ENCODE results near the gene ERO1A.
"Not testable (repeated sequence)": the region's sequence is repeated elsewhere in the genome, so short reads cannot be mapped to it uniquely, and the experiment has no call there.

The ERO1A gene

DNA sequence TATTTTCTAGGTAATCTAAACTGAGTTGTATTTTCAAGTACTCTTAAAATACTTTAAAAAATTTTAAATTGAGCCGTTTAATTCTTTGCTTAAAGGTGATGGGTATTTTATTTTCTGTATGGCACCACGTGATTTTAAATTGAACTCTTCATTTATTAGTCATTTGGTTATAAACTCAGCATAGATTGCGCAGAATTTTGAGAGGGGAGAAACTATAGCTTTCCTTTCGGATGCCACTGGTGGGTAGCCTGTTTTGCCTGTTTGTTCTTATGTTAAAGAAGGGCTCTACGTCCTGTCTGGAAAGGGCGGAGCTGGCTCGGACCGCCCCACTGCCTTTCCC lies 34.2 kb upstream of the ERO1A start:
- Histone ChIP-seq H4K20me1 (peaks cover 0 to 51% (median 19%) of the 10 kb centered on the region in 11 experiments; a peak in 14 of 22 replicates), H3K9me3 (replicated peaks in 1 of 11) (peaks cover 0 to 9% (median 0%) of the 10 kb centered on the region in 11 experiments; a peak in 2 of 22 replicates), H3K36me3 (peaks cover 65 to 76% (median 71%) of the 10 kb centered on the region in 11 experiments), H3K27me3 (no peaks in the 10 kb centered on the region), H3K4me1 (peaks cover 6 to 29% (median 21%) of the 10 kb centered on the region in 10 experiments; a peak in 18 of 20 replicates), H3K27ac (peak overlapping the region in 4 of 11 experiments; percentile 4 to 39 (median 16); a peak in 2 of 22 replicates), H3K9ac (peak overlapping the region in 7 of 11 experiments; percentile 6 to 91 (median 43); a peak in 5 of 22 replicates), H3K4me2 (peak overlapping the region; percentile 31 to 77 (median 56); a peak in 20 of 22 replicates), H3K4me3 (peak overlapping the region in 8 of 10 experiments; percentile 20 to 100 (median 86); a peak in 12 of 20 replicates)
- TF ChIP-seq Cebpa-rat (IDR thresholded peaks at IDR 0.05): no peak

DNA sequence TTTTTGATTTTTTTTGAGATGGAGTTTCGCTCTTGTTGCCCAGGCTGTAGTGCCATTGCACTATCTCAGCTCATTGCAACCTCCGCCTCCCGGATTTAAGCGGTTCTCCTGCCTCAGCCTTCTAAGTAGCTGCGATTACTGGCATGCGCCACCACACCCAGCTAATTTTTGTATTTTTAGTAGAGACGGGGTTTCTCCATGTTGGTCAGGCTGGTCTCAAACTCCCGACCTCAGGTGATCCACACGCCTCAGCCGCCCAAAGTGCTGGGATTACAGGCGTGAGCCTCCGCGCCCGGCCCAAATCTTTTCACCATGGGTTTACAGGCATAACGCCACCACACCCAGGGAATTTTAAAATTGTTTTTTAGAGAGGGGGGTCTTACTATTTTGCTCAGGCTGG lies 33.7 kb upstream of the ERO1A start:
- H3K9me3 ChIP-seq (replicated peaks in 1 of 11); H3K27me3 ChIP-seq: not testable (repeated sequence)
- peak overlapping the region in 1 of 11 experiments; percentile 4; a peak in 1 of 22 replicates for H3K27ac ChIP-seq
- H4K20me1 ChIP-seq: peaks cover 3 to 56% (median 23%) of the 10 kb centered on the region in 11 experiments; a peak in 18 of 22 replicates
- peak overlapping the region in 1 of 10 experiments; percentile 97; a peak in 1 of 20 replicates for H3K4me3 ChIP-seq
- H3K9ac ChIP-seq: peak overlapping the region in 2 of 11 experiments; percentile 36 to 91; a peak in 1 of 22 replicates
- peak overlapping the region in 10 of 11 experiments; percentile 32 to 77 (median 54); a peak in 14 of 22 replicates for H3K4me2 ChIP-seq
- H3K4me1 ChIP-seq: peaks cover 6 to 31% (median 22%) of the 10 kb centered on the region in 10 experiments; a peak in 18 of 20 replicates
- H3K36me3 ChIP-seq: peaks cover 65 to 76% (median 71%) of the 10 kb centered on the region in 11 experiments

DNA sequence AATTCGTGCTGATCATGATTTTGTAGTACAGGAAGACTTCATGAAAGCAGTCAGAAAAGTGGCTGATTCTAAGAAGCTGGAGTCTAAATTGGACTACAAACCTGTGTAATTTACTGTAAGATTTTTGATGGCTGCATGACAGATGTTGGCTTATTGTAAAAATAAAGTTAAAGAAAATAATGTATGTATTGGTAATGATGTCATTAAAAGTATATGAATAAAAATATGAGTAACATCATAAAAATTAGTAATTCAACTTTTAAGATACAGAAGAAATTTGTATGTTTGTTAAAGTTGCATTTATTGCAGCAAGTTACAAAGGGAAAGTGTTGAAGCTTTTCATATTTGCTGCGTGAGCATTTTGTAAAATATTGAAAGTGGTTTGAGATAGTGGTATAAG lies 32.2 kb upstream of the ERO1A start:
- not testable (repeated sequence) for H3K27me3 ChIP-seq; H3K27ac ChIP-seq; H3K9ac ChIP-seq; H3K4me3 ChIP-seq; H3K4me2 ChIP-seq; H3K9me3 ChIP-seq (replicated peaks in 1 of 11)
- peaks cover 65 to 76% (median 71%) of the 10 kb centered on the region in 11 experiments for H3K36me3 ChIP-seq
- H3K4me1 ChIP-seq: peaks cover 18 to 42% (median 36%) of the 10 kb centered on the region in 10 experiments
- H4K20me1 ChIP-seq: peaks cover 8 to 65% (median 37%) of the 10 kb centered on the region in 11 experiments; a peak in 20 of 22 replicates

DNA sequence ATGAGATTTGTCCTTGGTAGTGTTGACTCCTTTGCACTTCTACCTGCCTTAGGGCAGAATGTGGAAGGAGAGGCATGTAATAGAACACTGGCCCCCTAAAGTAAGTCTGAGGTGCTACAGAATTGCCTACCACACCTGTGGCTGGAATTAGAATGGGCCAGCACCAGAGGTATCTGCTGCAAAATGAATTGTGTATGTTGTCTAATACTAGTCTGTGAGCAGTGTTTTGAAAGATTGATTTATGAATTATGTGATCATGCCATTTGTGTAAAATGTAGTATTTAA lies 28.9 kb upstream of the ERO1A start:
- peaks cover 92 to 99% (median 97%) of the 10 kb centered on the region in 11 experiments for H3K36me3 ChIP-seq
- H3K4me2 ChIP-seq: no peak overlapping the region
- no peaks in the 10 kb centered on the region for H3K9me3 ChIP-seq (replicated peaks in 1 of 11)
- H4K20me1 ChIP-seq: peaks cover 10 to 71% (median 48%) of the 10 kb centered on the region in 11 experiments; a peak in 21 of 22 replicates
- no peak overlapping the region for H3K4me3 ChIP-seq
- no peaks in the 10 kb centered on the region for H3K27me3 ChIP-seq
- H3K4me1 ChIP-seq: peaks cover 22 to 38% (median 30%) of the 10 kb centered on the region in 10 experiments
- H3K9ac ChIP-seq: no peak overlapping the region
- no peak for TF ChIP-seq Cebpa-rat (IDR thresholded peaks at IDR 0.05)
- no peak overlapping the region for H3K27ac ChIP-seq

DNA sequence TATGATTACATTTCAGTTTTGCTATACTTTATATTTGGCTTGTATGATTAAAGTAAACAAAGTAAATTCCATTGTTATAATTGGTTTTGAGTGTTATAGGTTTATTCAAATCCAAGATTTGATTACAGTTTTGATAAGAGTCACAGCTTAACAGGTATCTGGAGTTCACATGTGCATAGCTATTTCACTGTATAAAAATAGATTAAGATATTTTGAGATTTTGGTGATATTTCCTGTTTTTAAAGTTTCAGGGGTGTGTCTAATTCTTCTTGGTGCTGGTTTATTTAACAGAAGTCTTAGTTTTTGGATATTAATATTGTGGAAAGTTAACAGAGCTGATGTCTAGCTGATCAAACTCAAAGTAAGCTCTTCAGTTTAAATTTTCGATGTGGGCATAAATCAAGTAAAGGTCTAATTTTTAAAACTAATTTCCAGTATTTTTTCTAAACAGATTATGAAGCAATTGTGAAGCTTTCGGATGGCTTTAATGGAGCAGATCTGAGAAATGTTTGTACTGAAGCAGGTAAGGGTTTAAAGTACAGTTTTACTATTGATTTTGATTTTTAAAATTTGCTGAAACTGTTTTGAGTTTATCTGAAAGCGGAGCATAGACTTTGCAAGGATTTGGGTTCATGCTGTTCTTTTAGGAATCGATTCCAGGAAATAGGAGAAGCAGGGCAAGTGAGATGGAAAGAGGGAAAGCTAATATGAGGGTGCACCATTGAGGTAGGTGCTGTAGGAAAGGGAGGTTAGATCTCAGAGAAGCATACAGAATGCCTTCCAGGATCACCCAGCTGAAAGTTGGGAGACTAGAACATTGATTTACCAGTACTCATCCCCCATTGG lies 28.4 kb upstream of the ERO1A start:
- no peaks in the 10 kb centered on the region for H3K27me3 ChIP-seq
- H4K20me1 ChIP-seq: peaks cover 7 to 66% (median 48%) of the 10 kb centered on the region in 11 experiments; a peak in 21 of 22 replicates
- peaks cover 18 to 33% (median 26%) of the 10 kb centered on the region in 10 experiments for H3K4me1 ChIP-seq
- H3K4me3 ChIP-seq: no peak overlapping the region
- no peak for TF ChIP-seq Cebpa-rat (IDR thresholded peaks at IDR 0.05)
- H3K4me2 ChIP-seq: peak overlapping the region; percentile 25 to 47 (median 42); a peak in 16 of 22 replicates
- H3K9ac ChIP-seq: no peak overlapping the region
- H3K36me3 ChIP-seq: peaks cover 93 to 100% (median 99%) of the 10 kb centered on the region in 11 experiments
- H3K9me3 ChIP-seq (replicated peaks in 1 of 11): no peaks in the 10 kb centered on the region
- no peak overlapping the region for H3K27ac ChIP-seq

DNA sequence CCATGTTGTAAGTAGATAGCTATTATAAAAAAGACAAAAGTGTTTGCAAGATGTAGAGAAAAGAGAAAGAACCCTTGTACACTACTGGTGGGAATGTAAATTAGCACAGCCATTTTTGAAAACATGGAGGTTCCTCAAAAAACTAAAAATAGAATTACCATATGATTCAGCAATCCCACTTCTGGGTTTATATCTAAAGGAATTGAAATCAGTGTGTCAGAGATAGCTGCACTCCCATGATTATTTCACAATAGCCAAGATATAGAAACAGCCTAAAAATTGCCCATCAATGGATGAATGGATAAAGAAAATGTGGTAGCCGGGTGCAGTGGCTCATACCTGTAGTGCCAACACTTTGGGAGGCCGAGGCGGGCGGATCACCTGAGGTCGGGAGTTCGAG lies 20.8 kb upstream of the ERO1A start:
- Histone ChIP-seq H3K4me1 (peaks cover 0 to 40% (median 10%) of the 10 kb centered on the region in 10 experiments; a peak in 12 of 20 replicates), H3K9ac (peak overlapping the region in 2 of 11 experiments; percentile 38 to 48; a peak in 2 of 22 replicates), H3K4me2 (peak overlapping the region in 5 of 11 experiments; percentile 49 to 78 (median 72); a peak in 10 of 22 replicates), H3K4me3 (0 out of 20 replicates have a peak overlapping the region, but pooled peaks of 1 of the 10 experiments have one; percentile 3), H3K27me3 (no peaks in the 10 kb centered on the region), H4K20me1 (peaks cover 0 to 56% (median 11%) of the 10 kb centered on the region in 11 experiments; a peak in 12 of 22 replicates), H3K27ac (peak overlapping the region in 6 of 11 experiments; percentile 37 to 74 (median 68); a peak in 11 of 22 replicates), H3K36me3 (peaks cover 92 to 100% (median 99%) of the 10 kb centered on the region in 11 experiments), H3K9me3 (replicated peaks in 1 of 11) (peaks cover 0 to 8% (median 0%) of the 10 kb centered on the region in 11 experiments; a peak in 2 of 22 replicates)
- peak in 3 of 11 experiments; percentile 13 to 54 (median 27); a peak in 2 of 22 replicates for TF ChIP-seq Cebpa-rat (IDR thresholded peaks at IDR 0.05)

DNA sequence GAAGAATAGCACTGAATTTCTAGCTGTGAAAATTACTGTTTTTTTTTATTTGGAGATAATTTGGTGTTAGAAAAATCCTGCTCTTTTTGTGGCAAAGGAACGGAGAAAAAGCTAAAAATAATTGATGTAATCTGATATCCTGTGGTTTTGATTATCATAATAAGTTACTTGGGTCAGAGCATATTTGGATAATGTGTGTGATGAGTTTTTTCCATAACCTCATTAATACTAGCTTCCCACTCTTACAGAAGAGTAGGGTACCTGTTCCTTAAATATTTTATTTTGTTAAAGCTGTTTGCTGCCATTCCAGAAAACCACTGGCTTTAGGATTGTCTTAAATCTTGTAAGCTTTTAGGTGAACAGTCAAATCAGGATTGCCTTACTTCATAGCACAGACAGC lies 16.3 kb upstream of the ERO1A start:
- Histone ChIP-seq H3K9ac (no peak overlapping the region), H4K20me1 (peaks cover 0 to 86% (median 25%) of the 10 kb centered on the region in 11 experiments; a peak in 16 of 22 replicates), H3K9me3 (replicated peaks in 1 of 11) (peaks cover 0 to 6% (median 0%) of the 10 kb centered on the region in 11 experiments; a peak in 2 of 22 replicates), H3K36me3 (peaks cover 79 to 86% (median 84%) of the 10 kb centered on the region in 11 experiments), H3K27ac (no peak overlapping the region), H3K4me1 (peaks cover 11 to 70% (median 27%) of the 10 kb centered on the region in 10 experiments), H3K4me3 (no peak overlapping the region), H3K27me3 (no peaks in the 10 kb centered on the region), H3K4me2 (no peak overlapping the region)
- TF ChIP-seq Cebpa-rat (IDR thresholded peaks at IDR 0.05): no peak

DNA sequence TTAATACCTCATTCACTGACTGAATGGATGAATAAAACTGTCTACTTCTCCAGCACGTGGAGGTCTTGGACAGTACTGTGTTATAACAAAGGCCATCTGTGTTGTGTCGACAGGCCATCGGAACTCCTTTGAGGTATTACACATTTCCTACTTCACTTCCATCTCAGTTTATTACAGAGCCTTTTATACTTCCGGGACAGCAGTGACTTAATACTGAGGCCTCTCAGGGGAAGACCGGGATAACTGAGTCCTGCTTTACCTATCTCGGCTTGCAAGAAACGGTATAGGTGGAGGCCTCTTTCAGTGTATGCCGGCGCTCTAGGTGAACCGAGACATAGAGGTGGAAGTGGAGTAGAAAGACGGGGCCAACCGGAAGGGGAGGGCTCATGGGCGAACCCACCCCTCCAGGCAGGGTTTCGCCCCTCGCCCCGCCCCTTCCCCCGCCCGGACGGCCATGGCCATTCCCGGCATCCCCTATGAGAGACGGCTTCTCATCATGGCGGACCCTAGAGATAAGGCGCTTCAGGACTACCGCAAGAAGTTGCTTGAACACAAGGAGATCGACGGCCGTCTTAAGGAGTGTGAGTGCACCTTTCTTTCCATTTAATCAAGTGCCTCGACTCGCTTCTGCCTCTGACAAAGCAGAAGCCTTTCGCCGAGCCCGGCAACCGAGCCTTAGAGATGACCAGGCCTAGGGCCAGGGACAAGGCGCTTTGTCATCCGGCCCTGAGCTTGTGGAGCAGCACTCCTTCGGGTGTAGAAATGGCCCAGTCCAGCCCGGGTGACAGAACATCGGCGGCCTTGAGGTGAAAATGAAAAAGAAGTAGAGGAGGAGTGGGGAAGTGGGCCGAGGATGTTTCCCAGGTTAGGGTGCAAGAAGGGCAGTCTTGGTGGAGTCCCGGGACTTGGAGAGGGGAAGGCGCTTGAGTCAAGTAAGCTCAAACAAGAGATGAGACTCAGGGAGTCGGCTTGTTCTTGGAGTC lies 11.7 kb upstream of the ERO1A start, which contains the start of gene PSMC6:
Gene PSMC6 (plus strand): TSS at position 477 of the 983 bp plus-strand sequence. CDS start 20 bp downstream, at position 497.
- Histone ChIP-seq H3K27me3 (no peaks in the 10 kb centered on the region), H3K27ac (peak within 1 kb of the TSS; percentile 87 to 96 (median 92)), H3K4me1 (peaks cover 19 to 59% (median 28%) of the 10 kb centered on the region in 10 experiments), H4K20me1 (peaks cover 0 to 48% (median 20%) of the 10 kb centered on the region in 11 experiments; a peak in 16 of 22 replicates), H3K4me2 (peak within 1 kb of the TSS; percentile 77 to 96 (median 85)), H3K36me3 (peaks cover 35 to 40% (median 38%) of the 10 kb centered on the region in 11 experiments), H3K9ac (peak within 1 kb of the TSS; percentile 87 to 98 (median 93)), H3K4me3 (peak within 1 kb of the TSS; percentile 77 to 100 (median 92)), H3K9me3 (replicated peaks in 1 of 11) (no peaks in the 10 kb centered on the region)
- TF ChIP-seq Cebpa-rat (IDR thresholded peaks at IDR 0.05): no peak

Measured in BLaER1 treated with 17β-estradiol and CSF1 and Interleukin-3, amounts not matched to agents 10 nM and 100 nM (cell line).